BJ (cell line): ENCODE measurements around the gene AK2. TPM values are rescaled to one million over a fixed set of nuclear protein-coding genes. Genes with fewer than 3 reads are reported as not detected.

Source experiments
- CTCF ChIA-PET: fragments of 350-600 bp; formaldehyde crosslinking; extraction: SDS; loops from one replicate; lab custom pipeline; 2021; ENCODE audit warnings: antibody characterized with exemption, inconsistent platforms; lab: Yijun Ruan, JAX
- POLR2A ChIA-PET: fragments of 300-600 bp; sonication (Branson Sonifier 250); formaldehyde crosslinking; extraction: SDS; loops from one replicate; lab custom pipeline; 2021; ENCODE audit warnings: antibody characterized with exemption; lab: Charles Lee
- DNase-seq: peaks from one replicate; pipeline ENCODE4 v3.0.0-alpha.2; 2011; ENCODE audit warnings: low read depth
- H3K27me3 ChIP-seq: 2 replicates; pipeline ENCODE4 v1.6.0; 2011; ENCODE audit warnings: low read length; ENCODE audit not compliant: control insufficient read depth, insufficient read depth
- H3K36me3 ChIP-seq: 2 replicates; pipeline ENCODE4 v1.5.1; 2011; ENCODE audit warnings: low read length; ENCODE audit not compliant: control insufficient read depth, insufficient read depth
- H3K4me3 ChIP-seq: 2 replicates; pipeline ENCODE4 v1.5.1; 2011; ENCODE audit warnings: low read depth, mild to moderate bottlenecking, control low read depth, low read length
- polyA plus RNA-seq: library from polyadenylated mRNA; depleted of rRNA; stranded (reverse); fragments of >200 nt; gene quantifications from 2 replicates; pipeline ENCODE4 v1.2.3, GENCODE V29; 2011
- TF ChIP-seq, protein P1 (sequence below): IDR thresholded peaks from 2 replicates; pipeline ENCODE4 v1.5.1; 2011; ENCODE audit warnings: low read depth, mild to moderate bottlenecking, control low read depth, inconsistent platforms, low read length, moderate library complexity; ENCODE audit not compliant: insufficient read depth

The AK2 gene
- polyA plus RNA-seq, 1 experiment = 131 TPM

DNA sequence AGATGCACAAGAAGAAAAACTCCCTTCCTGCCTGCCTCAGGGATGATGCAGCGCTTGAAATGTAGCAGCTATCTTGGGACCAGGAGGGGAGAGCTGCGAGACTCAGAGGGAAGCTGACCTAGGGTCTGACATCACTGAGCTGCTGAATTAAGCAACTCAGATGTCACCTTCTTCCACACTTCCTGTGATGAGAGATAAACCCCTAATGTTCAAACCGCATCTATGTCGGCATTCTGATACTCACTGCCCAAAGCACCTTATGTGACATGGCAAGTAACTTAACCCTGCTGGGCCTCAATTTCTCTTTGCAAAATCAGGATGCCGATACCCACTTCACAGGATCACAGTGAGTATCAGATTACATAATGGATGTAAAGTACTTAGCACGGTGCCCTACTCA lies 9.1 kb upstream of the AK2 start:
- no peak for DNase-seq
- TF ChIP-seq, protein P1, sequence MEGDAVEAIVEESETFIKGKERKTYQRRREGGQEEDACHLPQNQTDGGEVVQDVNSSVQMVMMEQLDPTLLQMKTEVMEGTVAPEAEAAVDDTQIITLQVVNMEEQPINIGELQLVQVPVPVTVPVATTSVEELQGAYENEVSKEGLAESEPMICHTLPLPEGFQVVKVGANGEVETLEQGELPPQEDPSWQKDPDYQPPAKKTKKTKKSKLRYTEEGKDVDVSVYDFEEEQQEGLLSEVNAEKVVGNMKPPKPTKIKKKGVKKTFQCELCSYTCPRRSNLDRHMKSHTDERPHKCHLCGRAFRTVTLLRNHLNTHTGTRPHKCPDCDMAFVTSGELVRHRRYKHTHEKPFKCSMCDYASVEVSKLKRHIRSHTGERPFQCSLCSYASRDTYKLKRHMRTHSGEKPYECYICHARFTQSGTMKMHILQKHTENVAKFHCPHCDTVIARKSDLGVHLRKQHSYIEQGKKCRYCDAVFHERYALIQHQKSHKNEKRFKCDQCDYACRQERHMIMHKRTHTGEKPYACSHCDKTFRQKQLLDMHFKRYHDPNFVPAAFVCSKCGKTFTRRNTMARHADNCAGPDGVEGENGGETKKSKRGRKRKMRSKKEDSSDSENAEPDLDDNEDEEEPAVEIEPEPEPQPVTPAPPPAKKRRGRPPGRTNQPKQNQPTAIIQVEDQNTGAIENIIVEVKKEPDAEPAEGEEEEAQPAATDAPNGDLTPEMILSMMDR = no peak
- Histone ChIP-seq H3K36me3 (no peaks in the 10 kb centered on the region), H3K27me3 (no peaks in the 10 kb centered on the region; the same call in 1 of the 2 replicates), H3K4me3 (no peak overlapping the region)
- CTCF ChIA-PET = interaction anchor here (2.0 kb wide), 1 partner anchor 10 kb away, joined by 5 read pairs; no protein-coding TSS in a partner anchor
- POLR2A ChIA-PET = no interaction called here

DNA sequence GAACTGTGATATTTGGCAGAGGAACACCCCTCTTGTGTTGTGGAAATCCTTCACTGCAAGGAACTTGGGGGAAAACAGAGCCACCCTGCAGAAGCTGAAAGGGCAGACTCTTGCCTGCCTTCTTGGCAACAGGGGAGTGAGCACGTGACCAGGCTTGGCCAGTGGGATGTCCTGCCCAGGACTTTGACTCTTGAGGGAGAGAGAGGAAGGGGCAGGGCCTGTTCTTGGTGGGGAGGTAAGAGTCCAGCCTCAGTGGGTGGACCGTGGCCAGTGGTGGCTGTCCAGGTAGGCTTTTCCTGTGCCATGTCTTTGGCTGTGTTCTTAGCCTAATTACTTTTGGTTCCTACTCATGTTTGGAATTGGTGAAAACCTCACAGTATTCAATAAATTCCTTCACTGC lies 8.6 kb upstream of the AK2 start:
- DNase-seq = no peak

DNA sequence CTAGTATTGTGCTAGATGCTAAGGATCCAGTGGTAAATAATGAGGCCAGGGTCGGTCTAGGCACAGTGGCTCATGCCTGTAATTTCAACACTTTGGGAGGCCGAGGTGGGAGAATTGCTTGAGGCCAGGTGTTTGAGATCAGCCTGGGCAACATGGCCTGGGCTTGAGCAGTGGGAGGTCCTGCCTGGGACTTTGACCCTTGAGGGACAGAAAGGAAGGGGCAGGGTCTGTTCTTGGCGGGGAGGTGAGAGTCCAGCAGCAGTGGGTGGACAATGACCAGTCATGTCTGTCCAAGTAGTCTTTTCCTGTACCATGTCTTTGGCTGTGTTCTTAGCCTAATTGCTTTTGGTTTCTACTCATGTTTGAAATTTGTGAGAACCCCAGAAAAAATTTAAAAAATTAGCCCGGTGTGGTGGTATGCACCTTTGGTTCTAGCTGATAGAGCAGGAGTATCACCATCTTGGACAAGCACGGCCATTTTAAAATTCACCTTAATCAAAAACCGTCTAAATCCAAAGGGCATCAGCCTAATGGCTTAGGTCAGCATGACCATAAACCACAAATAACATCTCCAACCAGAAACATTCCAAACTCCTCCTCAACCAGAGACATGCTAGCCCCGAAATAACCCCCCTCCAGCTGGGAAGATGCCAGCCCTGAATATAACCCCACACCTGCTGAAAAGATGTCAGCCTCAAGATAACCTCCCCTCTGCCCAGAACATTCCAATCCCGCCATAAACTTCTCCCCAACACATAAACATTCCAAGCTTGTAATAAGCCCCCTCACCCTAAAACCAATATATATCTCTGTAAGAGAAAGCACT lies 6.8 kb upstream of the AK2 start:
- no peaks in the 10 kb centered on the region for H3K36me3 ChIP-seq
- ChIA-PET POLR2A (no interaction called here), CTCF (interaction anchor here (0.7 kb wide), 2 partner anchors 11 to 42 kb away, joined by 3 to 4 read pairs; no protein-coding TSS in a partner anchor)
- H3K4me3 ChIP-seq = no peak overlapping the region
- TF ChIP-seq, protein P1 = no peak
- no peak for DNase-seq
- no peaks in the 10 kb centered on the region; the same call in 1 of the 2 replicates for H3K27me3 ChIP-seq

More for the DNA sequence above, 8.6 kb upstream of the AK2 start:
- Histone ChIP-seq H3K27me3 (no peaks in the 10 kb centered on the region; the same call in 1 of the 2 replicates), H3K36me3 (no peaks in the 10 kb centered on the region), H3K4me3 (no peak overlapping the region)
- POLR2A ChIA-PET = no interaction called here
- TF ChIP-seq, protein P1 = no peak
- CTCF ChIA-PET = no interaction called here

DNA sequence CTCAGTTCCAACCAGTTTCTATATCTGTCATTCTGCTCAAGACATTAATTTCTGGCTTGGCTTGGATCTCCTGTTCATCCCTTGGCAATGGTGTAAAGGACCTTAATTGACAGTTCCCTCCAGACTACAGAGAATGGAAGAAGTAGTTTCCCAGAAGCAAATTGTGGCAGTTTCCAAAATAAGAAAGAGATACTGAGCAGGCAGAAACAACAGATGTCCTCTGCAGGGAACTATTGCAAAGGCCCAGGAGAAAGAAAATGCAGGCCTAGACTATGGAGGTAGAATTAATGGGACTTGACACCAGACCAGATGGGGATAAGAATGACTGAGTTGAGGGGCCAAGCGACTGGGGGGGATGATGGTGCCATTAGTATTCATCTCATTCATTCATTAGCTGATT lies 6.1 kb upstream of the AK2 start:
- ChIA-PET POLR2A (no interaction called here), CTCF (interaction anchor here (0.6 kb wide), 1 partner anchor 73 kb away, joined by 3 read pairs; no protein-coding TSS in a partner anchor)
- Histone ChIP-seq H3K36me3 (no peaks in the 10 kb centered on the region), H3K27me3 (no peaks in the 10 kb centered on the region; the same call in 1 of the 2 replicates), H3K4me3 (no peak overlapping the region)
- TF ChIP-seq, protein P1 = no peak
- DNase-seq = no peak

DNA sequence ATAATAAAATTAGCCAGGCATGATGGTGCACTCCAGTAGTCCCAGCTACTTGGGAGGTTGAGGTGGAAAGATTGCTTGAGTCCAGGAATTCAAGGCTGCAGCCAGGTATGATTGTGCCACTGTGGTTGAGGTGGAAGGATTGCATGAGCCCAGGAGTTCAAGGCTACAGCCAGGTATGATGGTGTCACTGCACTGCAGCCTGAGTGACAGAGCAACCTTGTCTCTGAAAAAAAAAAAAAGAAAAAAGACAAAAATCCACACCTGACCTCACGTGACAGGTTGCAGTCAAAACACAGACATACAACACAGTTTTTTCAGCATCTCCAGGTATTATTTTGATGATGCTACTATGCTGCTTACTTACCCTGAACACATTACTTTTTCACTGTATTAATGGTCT lies 4.3 kb upstream of the AK2 start:
- Histone ChIP-seq H3K36me3 (no peaks in the 10 kb centered on the region), H3K4me3 (no peak overlapping the region), H3K27me3 (no peaks in the 10 kb centered on the region; the same call in 1 of the 2 replicates)
- ChIA-PET POLR2A (no interaction called here), CTCF (interaction anchor here (1.4 kb wide), 1 partner anchor 14 kb away, joined by 5 read pairs; no protein-coding TSS in a partner anchor)
- DNase-seq = no peak
- TF ChIP-seq, protein P1 = no peak
